ENCODE data around the gene COL26A1.

Gene COL26A1

GRCh38 chr7:101386558-101387231 is 24.0 kb downstream of the COL26A1 start:
- peak overlapping the region; percentile 12 for H3K27ac Mint-ChIP-seq
- no peaks in the 10 kb centered on the region for H3K9me3 Mint-ChIP-seq
- H3K36me3 Mint-ChIP-seq: no peaks in the 10 kb centered on the region
- H3K4me1 Mint-ChIP-seq: peaks cover 24% of the 10 kb centered on the region
- H3K4me3 Mint-ChIP-seq: no peak overlapping the region
- no peaks in the 10 kb centered on the region for H3K27me3 Mint-ChIP-seq

GRCh38 chr7:101390901-101391301 is 28.2 kb downstream of the COL26A1 start:
- H3K9me3 Mint-ChIP-seq: no peaks in the 10 kb centered on the region
- no peaks in the 10 kb centered on the region for H3K27me3 Mint-ChIP-seq
- H3K4me3 Mint-ChIP-seq: peak overlapping the region; percentile 69
- peaks cover 29% of the 10 kb centered on the region for H3K4me1 Mint-ChIP-seq
- H3K36me3 Mint-ChIP-seq: no peaks in the 10 kb centered on the region
- H3K27ac Mint-ChIP-seq: peak overlapping the region; percentile 17

- peak overlapping the region; percentile 33 for H3K4me3 Mint-ChIP-seq
- peaks cover 23% of the 10 kb centered on the region for H3K4me1 Mint-ChIP-seq
- H3K9me3 Mint-ChIP-seq: no peaks in the 10 kb centered on the region
- H3K27me3 Mint-ChIP-seq: no peaks in the 10 kb centered on the region
- H3K36me3 Mint-ChIP-seq: no peaks in the 10 kb centered on the region
- H3K27ac Mint-ChIP-seq: peak overlapping the region; percentile 62
These were observed 29.3 kb downstream of the COL26A1 start for GRCh38 chr7:101391991-101392390.

- Mint-ChIP-seq H3K27ac (no peak overlapping the region), H3K4me1 (peaks cover 21% of the 10 kb centered on the region), H3K36me3 (no peaks in the 10 kb centered on the region), H3K9me3 (no peaks in the 10 kb centered on the region), H3K27me3 (peaks cover 2% of the 10 kb centered on the region), H3K4me3 (no peak overlapping the region)
These were observed 31.2 kb downstream of the COL26A1 start for GRCh38 chr7:101393865-101394264.

GRCh38 chr7:101395376-101395775 is 32.7 kb downstream of the COL26A1 start:
- H3K4me3 Mint-ChIP-seq: no peak overlapping the region
- no peaks in the 10 kb centered on the region for H3K9me3 Mint-ChIP-seq
- no peaks in the 10 kb centered on the region for H3K36me3 Mint-ChIP-seq
- no peak overlapping the region for H3K27ac Mint-ChIP-seq
- H3K4me1 Mint-ChIP-seq: peaks cover 18% of the 10 kb centered on the region
- peaks cover 4% of the 10 kb centered on the region for H3K27me3 Mint-ChIP-seq

- H3K9me3 Mint-ChIP-seq: no peaks in the 10 kb centered on the region
- H3K4me3 Mint-ChIP-seq: no peak overlapping the region
- H3K4me1 Mint-ChIP-seq: no peaks in the 10 kb centered on the region
- no peak overlapping the region for H3K27ac Mint-ChIP-seq
- peaks cover 4% of the 10 kb centered on the region for H3K27me3 Mint-ChIP-seq
- H3K36me3 Mint-ChIP-seq: no peaks in the 10 kb centered on the region
These were observed 34.6 kb downstream of the COL26A1 start for GRCh38 chr7:101397243-101397642.

GRCh38 chr7:101397770-101398324 is 35.2 kb downstream of the COL26A1 start:
- Mint-ChIP-seq H3K27ac (no peak overlapping the region), H3K9me3 (no peaks in the 10 kb centered on the region), H3K4me1 (no peaks in the 10 kb centered on the region), H3K36me3 (no peaks in the 10 kb centered on the region), H3K27me3 (peaks cover 4% of the 10 kb centered on the region), H3K4me3 (no peak overlapping the region)

GRCh38 chr7:101398396-101399289 is 36.0 kb downstream of the COL26A1 start:
- no peak overlapping the region for H3K27ac Mint-ChIP-seq
- H3K9me3 Mint-ChIP-seq: no peaks in the 10 kb centered on the region
- H3K27me3 Mint-ChIP-seq: peaks cover 4% of the 10 kb centered on the region
- H3K4me1 Mint-ChIP-seq: no peaks in the 10 kb centered on the region
- H3K36me3 Mint-ChIP-seq: no peaks in the 10 kb centered on the region
- H3K4me3 Mint-ChIP-seq: no peak overlapping the region

- Mint-ChIP-seq H3K4me3 (no peak overlapping the region), H3K27ac (no peak overlapping the region), H3K36me3 (no peaks in the 10 kb centered on the region), H3K27me3 (peaks cover 4% of the 10 kb centered on the region), H3K9me3 (no peaks in the 10 kb centered on the region), H3K4me1 (no peaks in the 10 kb centered on the region)
These were observed 37.1 kb downstream of the COL26A1 start for GRCh38 chr7:101399759-101400158.

GRCh38 chr7:101400751-101401150 is 38.1 kb downstream of the COL26A1 start:
- Mint-ChIP-seq H3K4me3 (no peak overlapping the region), H3K9me3 (no peaks in the 10 kb centered on the region), H3K36me3 (no peaks in the 10 kb centered on the region), H3K27ac (no peak overlapping the region), H3K4me1 (no peaks in the 10 kb centered on the region), H3K27me3 (peaks cover 4% of the 10 kb centered on the region)

GRCh38 chr7:101401390-101402080 is 38.9 kb downstream of the COL26A1 start:
- Mint-ChIP-seq H3K4me3 (no peak overlapping the region), H3K4me1 (no peaks in the 10 kb centered on the region), H3K27me3 (peaks cover 4% of the 10 kb centered on the region), H3K36me3 (no peaks in the 10 kb centered on the region), H3K27ac (no peak overlapping the region), H3K9me3 (no peaks in the 10 kb centered on the region)

- H3K27me3 Mint-ChIP-seq: peaks cover 4% of the 10 kb centered on the region
- no peak overlapping the region for H3K4me3 Mint-ChIP-seq
- H3K4me1 Mint-ChIP-seq: no peaks in the 10 kb centered on the region
- no peak overlapping the region for H3K27ac Mint-ChIP-seq
- no peaks in the 10 kb centered on the region for H3K36me3 Mint-ChIP-seq
- H3K9me3 Mint-ChIP-seq: no peaks in the 10 kb centered on the region
These were observed 39.6 kb downstream of the COL26A1 start for GRCh38 chr7:101402081-101402779.

GRCh38 chr7:101402835-101403234 is 40.2 kb downstream of the COL26A1 start:
- Mint-ChIP-seq H3K4me1 (no peaks in the 10 kb centered on the region), H3K36me3 (no peaks in the 10 kb centered on the region), H3K27me3 (peaks cover 4% of the 10 kb centered on the region), H3K4me3 (no peak overlapping the region), H3K27ac (no peak overlapping the region), H3K9me3 (no peaks in the 10 kb centered on the region)

GRCh38 chr7:101405474-101406067 is 42.9 kb downstream of the COL26A1 start:
- Mint-ChIP-seq H3K36me3 (no peaks in the 10 kb centered on the region), H3K9me3 (no peaks in the 10 kb centered on the region), H3K27me3 (no peaks in the 10 kb centered on the region), H3K4me1 (no peaks in the 10 kb centered on the region), H3K4me3 (no peak overlapping the region), H3K27ac (no peak overlapping the region)
